ENCODE results near the gene ACYP2.

ACYP2 gene

GRCh38 chr2:54224997-54225396 is 109.6 kb downstream of the ACYP2 start:
- Histone ChIP-seq H3K9me3 (ENCODE audit: control insufficient read depth, low read length) (no peaks in the 10 kb centered on the region), H3K4me1 (ENCODE audit: control insufficient read depth, insufficient read depth, low read length, poor library complexity, severe bottlenecking) (no peaks in the 10 kb centered on the region), H3K4me3 (ENCODE audit: extremely low read depth, insufficient read depth, low read length, poor library complexity, severe bottlenecking) (no peak overlapping the region), H3K27ac (ENCODE audit: low read depth, low read length, severe bottlenecking) (no peak overlapping the region), H3K36me3 (ENCODE audit: control insufficient read depth, insufficient read depth, low read length) (no peaks in the 10 kb centered on the region)
- 94 to 100% methylated on average over 1 to 2 of the region's 2 CpGs for WGBS, 2 experiments (ENCODE audit: insufficient coverage in 2 of 2)

DNA sequence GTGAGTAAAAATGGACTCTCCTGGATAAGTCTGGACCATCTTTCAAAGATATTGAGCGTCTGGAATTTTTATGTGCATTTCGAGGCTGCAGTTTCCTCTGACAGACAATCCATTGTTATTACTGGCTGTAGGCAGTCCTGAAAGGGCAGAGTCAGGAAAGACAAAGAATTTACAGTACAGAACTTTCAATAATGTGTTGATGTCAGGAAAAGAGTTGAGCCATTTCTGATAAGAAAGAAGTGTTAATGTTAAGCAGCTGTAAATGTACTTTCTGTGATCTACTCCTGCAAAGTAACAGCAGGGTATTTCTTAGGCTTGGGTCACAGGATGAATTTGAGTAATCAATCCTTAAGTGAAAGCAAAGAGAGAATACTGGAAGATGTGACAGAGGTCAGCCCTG is 110.8 kb downstream of the ACYP2 start:
- Histone ChIP-seq H3K9me3 (ENCODE audit: control insufficient read depth, low read length) (no peaks in the 10 kb centered on the region), H3K27ac (ENCODE audit: low read depth, low read length, severe bottlenecking) (peak overlapping the region; percentile 32), H3K4me3 (ENCODE audit: extremely low read depth, insufficient read depth, low read length, poor library complexity, severe bottlenecking) (no peak overlapping the region)

DNA sequence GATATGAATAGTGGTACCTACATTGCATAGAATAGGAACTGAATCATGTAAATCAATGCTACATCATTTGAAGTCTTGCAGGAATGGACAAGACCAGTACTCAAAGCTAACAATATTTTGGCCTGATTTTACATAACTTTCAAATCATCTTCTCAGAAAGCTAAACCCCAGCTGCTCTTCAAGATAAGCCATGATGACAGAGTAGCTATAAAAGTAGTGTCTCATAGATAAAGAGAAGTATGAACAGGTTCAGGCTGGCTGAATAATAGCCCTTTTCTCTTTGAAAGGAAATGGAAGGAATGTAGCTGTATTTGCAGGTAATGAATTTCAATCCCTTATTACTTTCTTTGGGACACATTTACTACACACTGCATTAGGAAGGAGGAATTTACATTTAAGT is 112.4 kb downstream of the ACYP2 start:
- Histone ChIP-seq H3K27ac (ENCODE audit: low read depth, low read length, severe bottlenecking) (no peak overlapping the region), H3K36me3 (ENCODE audit: control insufficient read depth, insufficient read depth, low read length) (no peaks in the 10 kb centered on the region), H3K4me3 (ENCODE audit: extremely low read depth, insufficient read depth, low read length, poor library complexity, severe bottlenecking) (no peak overlapping the region), H3K4me1 (ENCODE audit: control insufficient read depth, insufficient read depth, low read length, poor library complexity, severe bottlenecking) (no peaks in the 10 kb centered on the region), H3K9me3 (ENCODE audit: control insufficient read depth, low read length) (peaks cover 5% of the 10 kb centered on the region)

More for the DNA sequence above, 110.8 kb downstream of the ACYP2 start:
- H3K36me3 ChIP-seq (ENCODE audit: control insufficient read depth, insufficient read depth, low read length): no peaks in the 10 kb centered on the region
- 53 to 75% methylated on average over 2 of the region's 2 CpGs for WGBS, 2 experiments (ENCODE audit: insufficient coverage in 2 of 2)
- no peaks in the 10 kb centered on the region for H3K4me1 ChIP-seq (ENCODE audit: control insufficient read depth, insufficient read depth, low read length, poor library complexity, severe bottlenecking)

DNA sequence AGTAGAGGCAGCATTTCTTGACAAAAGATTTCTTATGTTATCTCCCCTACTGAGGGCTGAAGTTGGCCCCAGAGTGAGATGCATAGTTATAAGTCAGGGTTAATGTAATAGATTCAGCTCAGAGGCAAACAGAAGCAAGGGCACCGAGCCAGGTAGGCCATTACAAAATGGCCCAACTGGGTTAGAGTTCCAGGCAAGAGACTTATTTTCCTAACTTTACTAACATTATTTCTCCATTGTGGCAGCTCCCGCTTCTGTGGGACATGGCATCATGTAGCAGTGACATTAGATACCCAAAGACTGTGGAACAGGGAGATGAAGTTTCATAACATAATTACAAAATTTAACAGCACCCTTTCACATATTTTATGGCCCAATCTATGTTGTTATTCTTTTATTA is 113.5 kb downstream of the ACYP2 start:
- H3K9me3 ChIP-seq (ENCODE audit: control insufficient read depth, low read length): peaks cover 5% of the 10 kb centered on the region
- no peaks in the 10 kb centered on the region for H3K36me3 ChIP-seq (ENCODE audit: control insufficient read depth, insufficient read depth, low read length)
- no peak overlapping the region for H3K4me3 ChIP-seq (ENCODE audit: extremely low read depth, insufficient read depth, low read length, poor library complexity, severe bottlenecking)
- WGBS, 2 experiments (ENCODE audit: insufficient coverage in 2 of 2): 100% methylated on average over 2 of the region's 2 CpGs; no CpG with 5 or more reads in 1 of the 2 experiments
- H3K27ac ChIP-seq (ENCODE audit: low read depth, low read length, severe bottlenecking): no peak overlapping the region
- no peaks in the 10 kb centered on the region for H3K4me1 ChIP-seq (ENCODE audit: control insufficient read depth, insufficient read depth, low read length, poor library complexity, severe bottlenecking)

GRCh38 chr2:54233832-54234649 is 118.6 kb downstream of the ACYP2 start:
- no peak overlapping the region for H3K27ac ChIP-seq (ENCODE audit: low read depth, low read length, severe bottlenecking)
- peaks cover 5% of the 10 kb centered on the region for H3K9me3 ChIP-seq (ENCODE audit: control insufficient read depth, low read length)
- H3K4me3 ChIP-seq (ENCODE audit: extremely low read depth, insufficient read depth, low read length, poor library complexity, severe bottlenecking): no peak overlapping the region
- no peaks in the 10 kb centered on the region for H3K36me3 ChIP-seq (ENCODE audit: control insufficient read depth, insufficient read depth, low read length)
- H3K4me1 ChIP-seq (ENCODE audit: control insufficient read depth, insufficient read depth, low read length, poor library complexity, severe bottlenecking): no peaks in the 10 kb centered on the region
- WGBS, 2 experiments (ENCODE audit: insufficient coverage in 2 of 2): 61 to 66% methylated on average over 3 to 4 of the region's 4 CpGs

GRCh38 chr2:54237428-54237827 is 122.0 kb downstream of the ACYP2 start:
- Histone ChIP-seq H3K4me1 (ENCODE audit: control insufficient read depth, insufficient read depth, low read length, poor library complexity, severe bottlenecking) (peaks cover 8% of the 10 kb centered on the region), H3K9me3 (ENCODE audit: control insufficient read depth, low read length) (no peaks in the 10 kb centered on the region), H3K36me3 (ENCODE audit: control insufficient read depth, insufficient read depth, low read length) (no peaks in the 10 kb centered on the region), H3K4me3 (ENCODE audit: extremely low read depth, insufficient read depth, low read length, poor library complexity, severe bottlenecking) (no peak overlapping the region), H3K27ac (ENCODE audit: low read depth, low read length, severe bottlenecking) (no peak overlapping the region)
- WGBS, 2 experiments (ENCODE audit: insufficient coverage in 2 of 2): no CpG with 5 or more reads among the region's 2 CpGs

DNA sequence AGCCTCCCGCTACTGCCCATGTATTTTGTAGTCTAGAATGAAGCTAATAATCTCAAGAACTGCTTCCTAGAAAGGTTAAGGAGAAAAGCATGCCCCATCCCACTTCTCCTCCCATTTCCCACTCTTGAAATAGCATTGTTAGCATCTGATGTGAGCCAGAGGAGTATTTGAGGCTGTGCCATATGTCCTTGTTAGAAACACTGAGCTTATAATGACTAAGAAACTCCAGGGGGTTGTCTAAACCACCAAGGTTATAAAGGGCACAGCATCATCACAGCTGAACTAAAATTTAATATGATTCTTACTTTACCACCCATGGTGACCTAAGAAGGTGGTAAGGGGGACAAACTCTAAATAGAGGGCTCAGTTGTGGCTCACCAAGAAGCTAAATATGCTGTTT is 124.0 kb downstream of the ACYP2 start:
- no peak overlapping the region for H3K4me3 ChIP-seq (ENCODE audit: extremely low read depth, insufficient read depth, low read length, poor library complexity, severe bottlenecking)

DNA sequence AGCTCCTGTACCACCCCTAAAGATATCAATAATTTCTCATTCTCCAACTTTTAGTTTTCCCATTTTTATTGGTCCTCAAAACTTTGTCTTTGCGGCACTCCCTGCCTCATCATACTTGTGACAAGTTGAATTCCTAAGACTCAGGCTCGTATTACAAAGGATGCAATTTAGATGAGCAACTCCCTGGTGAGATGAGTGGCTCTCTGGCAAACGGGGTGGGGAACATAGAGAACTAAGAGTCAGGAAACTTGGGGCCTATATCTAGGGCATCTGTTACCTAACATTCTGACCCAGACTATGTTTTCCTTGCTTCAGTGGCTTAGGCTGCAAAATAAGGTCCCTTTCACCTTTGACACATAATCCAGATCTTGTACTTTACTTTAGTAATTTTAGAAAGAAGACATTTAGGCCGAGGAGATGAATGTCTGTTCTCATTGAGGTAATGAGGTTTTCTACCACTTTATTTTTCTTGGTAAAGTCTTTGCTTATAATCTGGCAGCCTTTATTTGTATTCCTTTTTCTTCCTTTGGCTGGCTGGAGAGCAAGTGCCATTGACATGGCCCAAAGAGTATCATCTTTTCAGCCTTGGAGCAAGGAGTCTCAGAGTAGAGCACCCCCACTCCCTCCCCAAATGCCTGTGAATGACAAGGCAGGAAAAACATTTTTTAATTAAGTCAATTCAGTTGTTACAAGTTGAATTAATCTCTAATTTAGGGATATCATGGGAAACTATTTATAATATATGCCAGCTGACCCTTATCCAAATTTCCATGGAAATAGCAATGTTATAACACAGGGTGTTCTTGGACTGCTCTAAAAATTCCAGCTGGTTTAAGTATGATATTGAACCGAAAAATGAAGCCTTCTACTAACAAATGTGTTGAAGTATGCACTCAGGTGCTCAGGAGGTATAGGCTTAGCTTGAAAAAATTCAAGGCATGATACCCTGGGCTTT is 125.4 kb downstream of the ACYP2 start:
- no peaks in the 10 kb centered on the region for H3K36me3 ChIP-seq (ENCODE audit: control insufficient read depth, insufficient read depth, low read length)
- 0 to 41% methylated on average over 1 to 4 of the region's 5 CpGs for WGBS, 2 experiments (ENCODE audit: insufficient coverage in 2 of 2)
- H3K4me1 ChIP-seq (ENCODE audit: control insufficient read depth, insufficient read depth, low read length, poor library complexity, severe bottlenecking): peaks cover 8% of the 10 kb centered on the region
- H3K9me3 ChIP-seq (ENCODE audit: control insufficient read depth, low read length): no peaks in the 10 kb centered on the region
- H3K4me3 ChIP-seq (ENCODE audit: extremely low read depth, insufficient read depth, low read length, poor library complexity, severe bottlenecking): no peak overlapping the region
- H3K27ac ChIP-seq (ENCODE audit: low read depth, low read length, severe bottlenecking): no peak overlapping the region

More for the DNA sequence above, 124.0 kb downstream of the ACYP2 start:
- Histone ChIP-seq H3K4me1 (ENCODE audit: control insufficient read depth, insufficient read depth, low read length, poor library complexity, severe bottlenecking) (peaks cover 8% of the 10 kb centered on the region), H3K9me3 (ENCODE audit: control insufficient read depth, low read length) (no peaks in the 10 kb centered on the region), H3K27ac (ENCODE audit: low read depth, low read length, severe bottlenecking) (no peak overlapping the region), H3K36me3 (ENCODE audit: control insufficient read depth, insufficient read depth, low read length) (no peaks in the 10 kb centered on the region)
- no CpG with 5 or more reads among the region's 1 CpG for WGBS, 2 experiments (ENCODE audit: insufficient coverage in 2 of 2)

- no peak overlapping the region for H3K4me3 ChIP-seq (ENCODE audit: extremely low read depth, insufficient read depth, low read length, poor library complexity, severe bottlenecking)
- WGBS, 2 experiments (ENCODE audit: insufficient coverage in 2 of 2): 100% methylated on average over 1 of the region's 1 CpG
- H3K4me1 ChIP-seq (ENCODE audit: control insufficient read depth, insufficient read depth, low read length, poor library complexity, severe bottlenecking): no peaks in the 10 kb centered on the region
Observed at GRCh38 chr2:54247115-54247514, 131.7 kb downstream of the ACYP2 start.

DNA sequence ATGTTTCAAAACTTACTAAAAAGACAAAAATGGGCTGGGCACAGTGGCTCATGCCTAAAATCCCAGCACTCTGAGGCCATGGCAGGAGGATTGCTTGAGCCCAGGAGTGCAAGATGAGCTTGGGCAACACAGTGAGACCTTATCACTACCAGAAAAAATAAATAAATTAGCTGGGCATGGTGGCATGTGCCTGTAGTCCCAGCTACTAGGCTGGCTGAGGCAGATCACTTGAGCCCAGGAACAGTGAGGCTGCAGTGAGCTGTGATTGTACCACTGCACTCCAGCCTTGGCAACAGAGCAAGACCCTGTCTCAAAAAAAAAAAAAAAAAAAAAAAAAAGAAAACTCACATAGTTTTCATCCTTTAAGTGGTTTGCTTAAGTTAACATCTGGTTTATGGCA is 134.2 kb downstream of the ACYP2 start:
- no peaks in the 10 kb centered on the region for H3K4me1 ChIP-seq (ENCODE audit: control insufficient read depth, insufficient read depth, low read length, poor library complexity, severe bottlenecking)
- no peak overlapping the region for H3K27ac ChIP-seq (ENCODE audit: low read depth, low read length, severe bottlenecking)
- no peaks in the 10 kb centered on the region for H3K9me3 ChIP-seq (ENCODE audit: control insufficient read depth, low read length)
- H3K4me3 ChIP-seq (ENCODE audit: extremely low read depth, insufficient read depth, low read length, poor library complexity, severe bottlenecking): no peak overlapping the region
- no peaks in the 10 kb centered on the region for H3K36me3 ChIP-seq (ENCODE audit: control insufficient read depth, insufficient read depth, low read length)

More at GRCh38 chr2:54247115-54247514, 131.7 kb downstream of the ACYP2 start:
- H3K36me3 ChIP-seq (ENCODE audit: control insufficient read depth, insufficient read depth, low read length): no peaks in the 10 kb centered on the region
- H3K27ac ChIP-seq (ENCODE audit: low read depth, low read length, severe bottlenecking): no peak overlapping the region
- no peaks in the 10 kb centered on the region for H3K9me3 ChIP-seq (ENCODE audit: control insufficient read depth, low read length)

- H3K9me3 ChIP-seq (ENCODE audit: control insufficient read depth, low read length): no peaks in the 10 kb centered on the region
- no peak overlapping the region for H3K27ac ChIP-seq (ENCODE audit: low read depth, low read length, severe bottlenecking)
- H3K36me3 ChIP-seq (ENCODE audit: control insufficient read depth, insufficient read depth, low read length): no peaks in the 10 kb centered on the region
- peaks cover 3% of the 10 kb centered on the region for H3K4me1 ChIP-seq (ENCODE audit: control insufficient read depth, insufficient read depth, low read length, poor library complexity, severe bottlenecking)
- no peak overlapping the region for H3K4me3 ChIP-seq (ENCODE audit: extremely low read depth, insufficient read depth, low read length, poor library complexity, severe bottlenecking)
Observed at GRCh38 chr2:54254180-54254579, 138.8 kb downstream of the ACYP2 start.
